ENCODE results near the gene SSTR3.

DNA sequence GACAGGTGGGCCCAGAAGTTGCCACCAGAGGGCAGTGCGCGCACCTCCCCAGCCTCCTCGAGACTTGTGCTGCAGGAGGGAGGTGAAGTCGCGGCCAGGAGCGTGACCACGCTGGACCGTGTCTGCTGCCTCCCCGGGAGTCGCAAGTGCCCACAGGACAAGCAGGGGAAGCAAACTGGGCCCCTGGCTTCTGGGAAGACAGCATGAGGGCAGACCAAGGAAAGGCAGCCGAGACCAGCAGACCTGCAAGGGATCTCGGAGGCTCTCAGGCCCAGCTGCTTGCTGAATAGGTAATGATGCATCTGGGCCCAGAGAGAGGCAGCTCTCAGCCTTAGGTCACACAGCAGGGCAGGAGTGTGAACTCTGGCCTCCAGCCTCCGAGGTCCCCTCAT, 45.6 kb downstream of the SSTR3 start:
- TF ChIP-seq EP300 (IDR thresholded peaks at IDR 0.05) (no peak), POLR2A (IDR thresholded peaks at IDR 0.05) (no peak)
- TF ChIP-seq, protein P1, sequence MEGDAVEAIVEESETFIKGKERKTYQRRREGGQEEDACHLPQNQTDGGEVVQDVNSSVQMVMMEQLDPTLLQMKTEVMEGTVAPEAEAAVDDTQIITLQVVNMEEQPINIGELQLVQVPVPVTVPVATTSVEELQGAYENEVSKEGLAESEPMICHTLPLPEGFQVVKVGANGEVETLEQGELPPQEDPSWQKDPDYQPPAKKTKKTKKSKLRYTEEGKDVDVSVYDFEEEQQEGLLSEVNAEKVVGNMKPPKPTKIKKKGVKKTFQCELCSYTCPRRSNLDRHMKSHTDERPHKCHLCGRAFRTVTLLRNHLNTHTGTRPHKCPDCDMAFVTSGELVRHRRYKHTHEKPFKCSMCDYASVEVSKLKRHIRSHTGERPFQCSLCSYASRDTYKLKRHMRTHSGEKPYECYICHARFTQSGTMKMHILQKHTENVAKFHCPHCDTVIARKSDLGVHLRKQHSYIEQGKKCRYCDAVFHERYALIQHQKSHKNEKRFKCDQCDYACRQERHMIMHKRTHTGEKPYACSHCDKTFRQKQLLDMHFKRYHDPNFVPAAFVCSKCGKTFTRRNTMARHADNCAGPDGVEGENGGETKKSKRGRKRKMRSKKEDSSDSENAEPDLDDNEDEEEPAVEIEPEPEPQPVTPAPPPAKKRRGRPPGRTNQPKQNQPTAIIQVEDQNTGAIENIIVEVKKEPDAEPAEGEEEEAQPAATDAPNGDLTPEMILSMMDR (IDR thresholded peaks at IDR 0.05): peak; percentile 89 to 92 (median 90)

All from sigmoid colon (tissue), 4 donors.